PC-3 (cell line): ENCODE results near the gene FBXL16.

Experiments
- CTCF ChIP-seq: fragments of 300-600 bp; sonication (generic); conservative IDR thresholded peaks from 2 replicates; pipeline ENCODE4 v1.5.1; 2017; ENCODE audit warnings: antibody characterized with exemption, low read depth, mild to moderate bottlenecking, low read length
- EZH2 ChIP-seq: fragments of 300-600 bp; sonication (generic); IDR thresholded peaks from one replicate; pipeline ENCODE4 v1.6.1; 2017; ENCODE audit warnings: antibody characterized with exemption, mild to moderate bottlenecking, low read length; ENCODE audit not compliant: unreplicated experiment
- EZH2phosphoT487 ChIP-seq: fragments of 300-600 bp; sonication (generic); IDR thresholded peaks from 2 replicates; pipeline ENCODE4 v1.6.1; 2018; ENCODE audit warnings: mild to moderate bottlenecking, antibody characterized with exemption, low read length, borderline replicate concordance

- TF ChIP-seq CTCF: peak; percentile 42
- TF ChIP-seq EZH2phosphoT487: no peak
- no peak for TF ChIP-seq EZH2
Observed at GRCh38 chr16:719815-720446, 14.3 kb upstream of the FBXL16 start.
